ENCODE measurements around the gene CAND2. TPM values are rescaled to one million over a fixed set of nuclear protein-coding genes. Genes with fewer than 3 reads are reported as not detected.

CAND2 gene
- total and polyA plus RNA-seq, 10 of the 15 experiments (the other 5 are each of a cell fraction or from before 2014, with no cell fraction given) = 0.03 to 1.9 (median 0.52) TPM

GRCh38 chr3:12816521-12817342, 20.3 kb downstream of the CAND2 start:
- intact Hi-C loops (cut with micrococcal nuclease; ENCODE audit: unreplicated experiment) = no loop called here
- Histone ChIP-seq H3K4me1 (ENCODE audit: control insufficient read depth, insufficient read depth, low read length) (no peaks in the 10 kb centered on the region), H3K36me3 (ENCODE audit: control insufficient read depth in 2 of 2, insufficient read depth in 2 of 2, low read length in 1 of 2) (no peaks in the 10 kb centered on the region), H3K27me3 (replicated peaks in 1 of 2; ENCODE audit: control insufficient read depth in 2 of 2, insufficient read depth in 2 of 2, low read length in 1 of 2) (no peaks in the 10 kb centered on the region), H3K79me2 (ENCODE audit: control insufficient read depth, insufficient read depth, low read length) (no peaks in the 10 kb centered on the region), H2AFZ (ENCODE audit: control insufficient read depth, low read depth, low read length) (no peak overlapping the region), H3K9ac (ENCODE audit: control insufficient read depth, insufficient read depth, low read length) (no peak overlapping the region), H3K4me2 (ENCODE audit: control insufficient read depth, insufficient read depth) (no peak overlapping the region), H4K20me1 (ENCODE audit: control insufficient read depth, insufficient read depth) (no peaks in the 10 kb centered on the region), H3K4me3 (no peak overlapping the region), H3K9me3 (replicated peaks; ENCODE audit: control insufficient read depth, insufficient read depth, low read length) (no peaks in the 10 kb centered on the region), H3K27ac (ENCODE audit: control insufficient read depth, insufficient read depth) (no peak overlapping the region)
- ChIA-PET RAD21 (ENCODE audit: unreplicated experiment) (no interaction called here), CTCF (interaction anchor here (2.5 kb wide), 1 partner anchor 25 kb away, joined by 8 read pairs; the partner anchor contains the start of gene RPL32), POLR2A (no interaction called here), SMC1A (ENCODE audit: uncharacterized antibody, unreplicated experiment) (no interaction called here)
- no peak for TF ChIP-seq SP1 (IDR thresholded peaks at IDR 0.05; ENCODE audit: low read depth, low read length)
- no peak for TF ChIP-seq ZZZ3 (IDR thresholded peaks at IDR 0.05; ENCODE audit: control insufficient read depth, insufficient read length, low read depth)
- TF ChIP-seq SPI1 (IDR thresholded peaks at IDR 0.05; ENCODE audit: borderline replicate concordance, insufficient read depth, low read depth, low read length) = no peak
- TF ChIP-seq POLR2AphosphoS5 (IDR thresholded peaks at IDR 0.05; ENCODE audit: low read length) = no peak
- no peak for TF ChIP-seq TCF3 (IDR thresholded peaks at IDR 0.05; ENCODE audit: borderline replicate concordance, insufficient read depth, low read depth, low read length)
- no peak for TF ChIP-seq POLR2A (IDR thresholded peaks at IDR 0.05; ENCODE audit: low read depth, low read length)
- TF ChIP-seq CHD4 (IDR thresholded peaks at IDR 0.05) = no peak
- TF ChIP-seq ETV6 (conservative IDR thresholded peaks at IDR 0.05 in 1 of 2, IDR thresholded peaks at IDR 0.05 in 1 of 2; ENCODE audit: borderline replicate concordance in 1 of 2, low read depth in 1 of 2) = no peak
- TF ChIP-seq GATAD2B (conservative IDR thresholded peaks at IDR 0.05; ENCODE audit: low read depth) = no peak
- no peak for TF ChIP-seq NFYA (IDR thresholded peaks at IDR 0.05; ENCODE audit: borderline replicate concordance, low read depth, low read length)
- no peak for TF ChIP-seq SMAD5 (IDR thresholded peaks at IDR 0.05; ENCODE audit: low read depth)
- TF ChIP-seq HDGF (IDR thresholded peaks at IDR 0.05) = no peak
- TF ChIP-seq SKIL (IDR thresholded peaks at IDR 0.05; ENCODE audit: low read depth, poor library complexity, severe bottlenecking) = no peak
- TF ChIP-seq GABPA (IDR thresholded peaks at IDR 0.05; ENCODE audit: low read depth) = no peak
- TF ChIP-seq IRF5 (IDR thresholded peaks at IDR 0.05; ENCODE audit: borderline replicate concordance) = no peak
- no peak for TF ChIP-seq NR2C2 (IDR thresholded peaks at IDR 0.05; ENCODE audit: borderline replicate concordance, control insufficient read depth, insufficient read length, low read depth)
- TF ChIP-seq USF1 (IDR thresholded peaks at IDR 0.05; ENCODE audit: borderline replicate concordance, extremely low read length, insufficient read depth, low read depth, low read length) = no peak
- TF ChIP-seq TAF1 (IDR thresholded peaks at IDR 0.05; ENCODE audit: borderline replicate concordance, low read depth, low read length) = no peak
- TF ChIP-seq BCL11A (IDR thresholded peaks at IDR 0.05; ENCODE audit: low read depth, low read length) = no peak
- in situ Hi-C loops (cut with MboI) = no loop called here
- DNase-seq (ENCODE audit: low read depth, low spot score) (no peak), ATAC-seq (no peak), FAIRE-seq (no peak)
- no TSS peak for BruUV-seq (replicated peaks)
- 66% methylated on average over 34 of the region's 34 CpGs for WGBS (ENCODE audit: insufficient coverage, insufficient replicate concordance, low lambda C conversion rate, missing lambda C conversion rate)

All from GM12878 (cell line).